Thymus (tissue), 11 donors: Measurements from ENCODE around the gene IFT172. TPM values are rescaled to one million over a fixed set of nuclear protein-coding genes. Genes with fewer than 3 reads are reported as not detected.

Experiments used
- DNase-seq, 9 donors: peaks; one replicate each; pipeline ENCODE4 v3.0.0-alpha.2; 2013; ENCODE audit warnings: low spot score in 9 of 9, low read depth in 6 of 9, missing footprints in 1 of 9
- H3K27ac ChIP-seq, 2 donors: one replicate each; pipeline ENCODE4 v1.5.1; 2013; ENCODE audit warnings: control low read depth in 1 of 2, low read depth in 1 of 2, low read length in 1 of 2, mild to moderate bottlenecking in 1 of 2, moderate library complexity in 1 of 2
- H3K27me3 ChIP-seq, 2 donors: one replicate each; pipeline ENCODE4 v1.5.1; 2013; ENCODE audit warnings: low read length in 1 of 2; ENCODE audit not compliant: control insufficient read depth in 2 of 2, insufficient read depth in 1 of 2
- H3K36me3 ChIP-seq, 2 donors: one replicate each; pipeline ENCODE4 v1.5.1; 2013; ENCODE audit warnings: low read length in 1 of 2, mild to moderate bottlenecking in 1 of 2, moderate library complexity in 1 of 2; ENCODE audit not compliant: control insufficient read depth in 2 of 2, insufficient read depth in 2 of 2
- H3K4me1 ChIP-seq, 2 donors: one replicate each; pipeline ENCODE4 v1.5.1; 2013; ENCODE audit warnings: low read length in 2 of 2; ENCODE audit not compliant: control insufficient read depth in 2 of 2, insufficient read depth in 2 of 2
- H3K4me3 ChIP-seq, 2 donors: one replicate each; pipeline ENCODE4 v1.5.1; 2013; ENCODE audit warnings: low read length in 2 of 2, control low read depth in 1 of 2, mild to moderate bottlenecking in 1 of 2
- H3K9me3 ChIP-seq, 2 donors: one replicate each; pipeline ENCODE4 v1.5.1; 2013; ENCODE audit warnings: low read length in 1 of 2, mild to moderate bottlenecking in 1 of 2; ENCODE audit not compliant: control insufficient read depth in 2 of 2, insufficient read depth in 1 of 2
- WGBS: extraction: QIAGEN DNeasy Blood & Tissue Kit; methylation state at CpG from one replicate; pipeline ENCODE4 v1.1.7; 2013; 5-methylcytosine and 5-hydroxymethylcytosine counted together
- polyA plus RNA-seq: library from polyadenylated mRNA; stranded (reverse); fragments of 200-250 nt; gene quantifications from one replicate; pipeline ENCODE4 v1.2.3, GENCODE V29; 2013
- total RNA-seq: library from RNA; stranded (reverse); fragments of 120-200 nt; gene quantifications from one replicate; pipeline ENCODE4 v1.2.4, GENCODE V29; 2013
- donor health status: healthy.

Gene IFT172
- total and polyA plus RNA-seq, 2 donors: 7.6 to 34.2 TPM

DNA sequence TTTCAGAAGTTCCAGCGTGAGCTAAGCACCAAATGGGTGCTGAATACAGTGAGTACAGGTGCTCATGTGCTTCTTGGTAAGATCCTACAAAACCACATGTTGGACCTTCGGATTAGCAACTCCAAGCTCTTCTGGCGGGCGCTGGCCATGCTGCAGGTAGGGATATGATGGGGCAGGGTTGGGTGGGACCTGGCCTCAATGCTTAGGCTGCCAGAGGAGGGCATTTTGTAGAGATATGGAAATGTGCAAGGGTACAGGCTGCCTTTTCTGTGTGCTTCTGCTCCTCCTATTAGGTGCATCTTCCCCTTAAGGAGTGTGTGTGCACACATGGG, 29.2 kb upstream of the IFT172 start:
- 99% methylated on average over 4 of the region's 4 CpGs for WGBS
- no peaks in the 10 kb centered on the region for H3K9me3 ChIP-seq
- no peak overlapping the region for H3K27ac ChIP-seq
- DNase-seq: no peak
- H3K4me1 ChIP-seq: no peaks in the 10 kb centered on the region
- H3K4me3 ChIP-seq: no peak overlapping the region
- no peaks in the 10 kb centered on the region for H3K27me3 ChIP-seq
- no peaks in the 10 kb centered on the region for H3K36me3 ChIP-seq

DNA sequence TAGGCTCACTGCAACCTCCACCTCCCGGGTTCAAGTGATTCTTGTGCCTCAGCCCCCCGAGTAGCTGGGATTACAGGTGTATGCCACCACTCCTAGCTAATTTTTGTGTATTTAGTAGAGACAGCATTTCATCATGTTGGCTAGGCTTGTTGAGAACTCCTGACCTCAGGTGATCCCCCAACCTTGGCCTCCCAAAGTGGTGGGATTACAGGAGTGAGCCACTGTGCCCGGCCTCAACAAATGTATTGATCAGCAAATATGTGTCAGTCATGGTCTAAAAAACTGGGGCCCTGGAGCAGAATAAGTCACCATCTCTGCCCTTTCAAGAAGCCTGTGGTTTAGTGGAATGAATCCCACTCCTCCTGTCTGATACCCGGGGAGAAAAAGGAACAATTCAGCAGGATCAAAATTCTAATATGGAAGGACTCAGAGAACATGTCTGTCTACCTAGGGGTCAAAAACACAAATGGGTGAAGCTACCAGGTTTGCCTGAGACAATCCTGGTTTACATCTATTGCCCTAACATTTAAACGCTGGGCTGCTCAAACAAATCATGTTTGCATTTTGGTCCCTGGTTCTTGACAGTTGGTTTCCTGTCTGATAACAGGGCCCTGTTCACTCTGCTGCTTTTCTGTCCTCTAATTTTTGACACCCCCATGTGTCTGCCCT, 28.7 kb upstream of the IFT172 start:
- H3K36me3 ChIP-seq: no peaks in the 10 kb centered on the region
- H3K27ac ChIP-seq: no peak overlapping the region
- WGBS: 94% methylated on average over 5 of the region's 5 CpGs
- no peak for DNase-seq
- no peaks in the 10 kb centered on the region for H3K27me3 ChIP-seq
- H3K4me1 ChIP-seq: no peaks in the 10 kb centered on the region
- H3K9me3 ChIP-seq: no peaks in the 10 kb centered on the region
- no peak overlapping the region for H3K4me3 ChIP-seq

DNA sequence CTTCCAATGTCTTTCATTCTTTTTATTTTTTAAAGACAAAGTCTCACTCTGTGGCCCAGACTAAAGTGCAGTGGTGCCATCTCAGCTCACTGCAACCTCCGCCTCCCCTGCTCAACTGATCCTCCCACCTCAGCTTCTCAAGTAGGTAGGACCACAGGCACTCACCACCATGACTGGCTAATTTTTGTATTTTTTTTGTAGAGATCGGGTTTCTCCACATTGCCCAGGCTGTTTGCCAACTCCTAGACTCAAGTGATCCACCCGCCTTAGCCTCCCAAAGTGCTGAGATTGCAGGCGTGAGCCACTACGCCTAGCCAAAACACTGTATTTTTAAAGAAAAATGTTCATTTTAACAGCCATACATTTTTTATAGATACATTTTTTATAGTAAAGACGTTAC, 19.8 kb upstream of the IFT172 start:
- Histone ChIP-seq H3K9me3 (no peaks in the 10 kb centered on the region), H3K27me3 (peaks cover 0 to 2% of the 10 kb centered on the region in 2 donors), H3K36me3 (no peaks in the 10 kb centered on the region), H3K27ac (no peak overlapping the region), H3K4me1 (no peaks in the 10 kb centered on the region), H3K4me3 (no peak overlapping the region)
- DNase-seq: no peak
- 71% methylated on average over 6 of the region's 6 CpGs for WGBS

DNA sequence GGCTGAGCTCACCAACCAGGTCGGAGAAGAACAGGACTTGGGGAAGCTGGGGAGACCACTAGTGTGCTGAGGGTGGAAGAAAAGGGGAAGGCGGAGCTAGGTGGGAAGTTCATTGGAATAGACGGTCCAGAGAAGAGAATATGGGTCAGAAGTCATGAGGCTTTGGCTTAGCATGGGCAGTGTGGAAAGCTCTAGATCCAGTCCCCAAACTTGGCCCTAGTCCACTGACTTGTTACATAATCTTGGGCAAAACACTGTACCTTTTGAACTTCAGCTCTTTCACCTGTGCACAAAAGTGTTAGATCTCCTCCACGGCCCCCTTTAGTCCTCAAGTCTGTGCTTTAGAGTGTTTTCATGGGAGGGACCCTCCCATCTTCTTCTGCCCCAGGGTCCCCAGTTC, 17.8 kb upstream of the IFT172 start:
- no peaks in the 10 kb centered on the region for H3K9me3 ChIP-seq
- no peaks in the 10 kb centered on the region for H3K4me1 ChIP-seq
- 85% methylated on average over 4 of the region's 4 CpGs for whole genome bisulfite sequencing
- H3K4me3 ChIP-seq: no peak overlapping the region
- no peaks in the 10 kb centered on the region for H3K36me3 ChIP-seq
- no peak overlapping the region for H3K27ac ChIP-seq
- no peak for DNase-seq
- H3K27me3 ChIP-seq: peaks cover 2 to 3% of the 10 kb centered on the region in 2 donors

DNA sequence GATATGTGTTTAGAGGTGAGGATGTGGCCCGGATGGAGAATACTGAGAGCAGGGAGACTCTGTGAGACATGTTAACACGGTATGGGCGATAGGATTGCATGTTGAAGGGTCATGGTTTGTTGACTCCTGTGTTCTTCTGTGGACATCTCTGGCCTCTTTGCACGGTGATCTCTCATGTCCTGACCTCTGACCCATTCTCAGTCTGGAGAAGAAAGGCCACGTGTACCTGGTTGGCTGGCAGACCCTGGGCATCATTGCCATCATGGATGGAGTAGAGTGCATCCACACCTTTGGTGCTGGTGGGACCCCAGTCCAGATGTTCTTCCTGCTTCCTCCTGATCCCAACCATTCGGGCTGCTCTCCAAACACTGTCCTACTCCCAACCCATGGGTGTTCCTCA, 17.0 kb upstream of the IFT172 start:
- H3K27ac ChIP-seq: no peak overlapping the region
- H3K36me3 ChIP-seq: no peaks in the 10 kb centered on the region
- peaks cover 2 to 3% of the 10 kb centered on the region in 2 donors for H3K27me3 ChIP-seq
- no peak for DNase-seq
- no peaks in the 10 kb centered on the region for H3K4me1 ChIP-seq
- 93% methylated on average over 6 of the region's 6 CpGs for WGBS
- no peak overlapping the region for H3K4me3 ChIP-seq
- H3K9me3 ChIP-seq: no peaks in the 10 kb centered on the region

DNA sequence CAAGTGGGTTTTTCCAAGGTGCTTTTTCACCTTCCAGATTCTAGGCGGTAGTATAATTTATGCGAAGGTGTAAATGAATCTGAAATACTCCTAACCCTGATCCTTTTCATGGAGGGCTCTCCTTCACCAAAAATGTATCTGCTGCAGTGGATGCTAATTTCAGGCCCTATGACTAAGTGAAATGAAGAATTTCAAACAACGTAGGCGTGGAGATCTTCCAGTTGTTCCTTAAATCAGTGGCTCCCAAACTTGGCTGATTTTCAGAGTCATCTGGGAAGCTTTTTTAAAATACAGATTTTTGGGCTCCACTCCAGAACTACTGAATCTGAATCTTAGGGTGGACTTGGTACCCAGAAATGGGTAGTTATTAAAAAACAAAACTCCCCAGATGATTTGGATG, 12.6 kb upstream of the IFT172 start:
- H3K9me3 ChIP-seq: no peaks in the 10 kb centered on the region
- no peak overlapping the region for H3K4me3 ChIP-seq
- 96% methylated on average over 4 of the region's 4 CpGs for WGBS
- no peak overlapping the region for H3K27ac ChIP-seq
- DNase-seq: no peak
- no peaks in the 10 kb centered on the region for H3K36me3 ChIP-seq
- peaks cover 5 to 30% of the 10 kb centered on the region in 2 donors for H3K27me3 ChIP-seq
- H3K4me1 ChIP-seq: no peaks in the 10 kb centered on the region

DNA sequence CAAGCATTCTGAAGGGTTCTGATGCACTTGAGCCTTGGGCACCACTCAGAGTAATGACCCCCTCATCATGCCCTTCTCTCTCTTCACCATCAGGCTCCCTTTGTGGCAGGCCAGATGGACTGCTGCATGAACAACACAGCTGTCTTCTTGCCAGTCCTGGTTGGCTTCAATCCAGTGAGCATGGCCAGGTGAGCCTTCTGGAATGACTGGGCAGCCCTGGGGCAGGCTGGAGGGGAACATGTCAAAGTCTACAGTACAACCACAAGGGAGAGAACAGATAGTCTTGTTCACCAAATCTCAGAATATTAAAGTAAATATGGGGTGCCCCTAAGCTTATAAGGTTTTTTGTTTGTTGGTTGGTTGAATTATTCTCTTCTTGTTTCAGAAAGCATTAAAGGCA, 11.5 kb upstream of the IFT172 start:
- no peak overlapping the region for H3K27ac ChIP-seq
- H3K4me3 ChIP-seq: no peak overlapping the region
- peaks cover 11 to 39% of the 10 kb centered on the region in 2 donors for H3K27me3 ChIP-seq
- no peaks in the 10 kb centered on the region for H3K4me1 ChIP-seq
- no peak for DNase-seq
- no peaks in the 10 kb centered on the region for H3K9me3 ChIP-seq
- no peaks in the 10 kb centered on the region for H3K36me3 ChIP-seq

DNA sequence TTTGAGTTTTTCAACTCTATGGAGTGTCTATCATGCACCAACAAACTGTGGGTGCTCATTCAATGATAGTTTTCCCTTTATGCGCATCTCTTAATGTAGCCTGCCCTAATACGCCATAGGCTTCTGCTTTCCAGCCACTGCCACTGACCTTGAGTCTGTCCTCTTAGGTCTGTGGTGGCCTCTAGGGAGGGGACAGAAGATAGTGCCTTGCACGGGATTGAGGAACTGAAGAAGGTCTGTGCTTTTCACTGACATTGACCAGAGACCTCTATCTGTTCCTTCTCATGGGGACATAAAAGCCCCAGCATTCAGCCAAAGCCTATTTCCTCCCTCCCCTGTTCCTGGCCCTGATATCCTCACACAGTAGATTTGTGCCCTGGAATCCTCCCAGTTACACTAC, 9.4 kb upstream of the IFT172 start:
- no peak for DNase-seq
- Histone ChIP-seq H3K27ac (no peak overlapping the region), H3K4me1 (peaks cover 0 to 7% of the 10 kb centered on the region in 2 donors), H3K27me3 (peaks cover 28 to 60% of the 10 kb centered on the region in 2 donors), H3K9me3 (no peaks in the 10 kb centered on the region), H3K4me3 (no peak overlapping the region), H3K36me3 (no peaks in the 10 kb centered on the region)
- WGBS: 85% methylated on average over 3 of the region's 3 CpGs

DNA sequence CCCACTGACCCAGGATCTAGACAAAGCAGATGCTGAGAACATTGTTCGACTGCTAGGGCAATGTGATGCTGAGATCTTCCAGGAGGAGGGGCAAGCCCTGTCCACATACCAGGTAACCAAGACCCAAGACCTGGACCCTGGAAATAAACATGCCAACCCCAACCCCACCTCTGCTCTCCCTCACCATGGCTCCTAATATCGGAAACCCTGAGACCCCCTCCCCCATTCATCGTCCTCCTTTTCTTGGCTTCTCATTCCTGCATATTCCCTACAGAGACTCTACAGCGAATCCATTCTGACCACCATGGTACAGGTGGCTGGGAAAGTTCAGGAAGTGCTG, 7.7 kb upstream of the IFT172 start:
- Histone ChIP-seq H3K27ac (no peak overlapping the region), H3K4me3 (no peak overlapping the region), H3K4me1 (peaks cover 0 to 7% of the 10 kb centered on the region in 2 donors), H3K36me3 (no peaks in the 10 kb centered on the region), H3K9me3 (no peaks in the 10 kb centered on the region), H3K27me3 (peaks cover 34 to 75% of the 10 kb centered on the region in 2 donors)
- WGBS: 80% methylated on average over 4 of the region's 4 CpGs
- DNase-seq: no peak
